CD14-positive monocyte (primary cell): Measurements from ENCODE around the gene RTN4R. TPM values are rescaled to one million over a fixed set of nuclear protein-coding genes. Genes with fewer than 3 reads are reported as not detected.
A peak's percentile ranks its signal among the peaks of the same experiment; 100 is the strongest.

Experiments
- DNase-seq, 3 donors: peaks; one replicate each; pipeline ENCODE4 v3.0.0-alpha.2; 2011 to 2022
- H2AFZ ChIP-seq: 2 replicates; pipeline ENCODE4 v1.6.0; 2012; ENCODE audit warnings: mild to moderate bottlenecking, low read depth, low read length, inconsistent platforms; ENCODE audit not compliant: insufficient read depth, poor library complexity, severe bottlenecking
- H3K27ac ChIP-seq, 2 donors: 1 replicate in 1 of 2; 2 replicates in 1 of 2; pipeline ENCODE4 v1.5.1; 2012 to 2013; ENCODE audit warnings: low read length in 2 of 2, control low read depth in 1 of 2, inconsistent platforms in 1 of 2, low read depth in 1 of 2, mild to moderate bottlenecking in 1 of 2
- H3K27me3 ChIP-seq, 2 donors: one replicate each; pipeline versions ENCODE4 v1.6.0 to v1.6.1; 2011 to 2013; ENCODE audit warnings: low read length in 2 of 2; ENCODE audit not compliant: control insufficient read depth in 2 of 2, insufficient read depth in 2 of 2
- H3K36me3 ChIP-seq, 2 donors: replicated peaks in 1 of 2; 1 replicate in 1 of 2; 2 replicates in 1 of 2; pipeline versions ENCODE4 v1.5.1 to v1.6.1; 2012 to 2013; ENCODE audit warnings: low read length in 2 of 2, control low read depth in 1 of 2, inconsistent platforms in 1 of 2, mild to moderate bottlenecking in 1 of 2; ENCODE audit not compliant: insufficient read depth in 2 of 2, control insufficient read depth in 1 of 2
- H3K4me1 ChIP-seq, 2 donors: 1 replicate in 1 of 2; 2 replicates in 1 of 2; pipeline versions ENCODE4 v1.5.1 to v1.6.1; 2012 to 2013; ENCODE audit warnings: low read length in 2 of 2, control low read depth in 1 of 2, inconsistent platforms in 1 of 2, mild to moderate bottlenecking in 1 of 2, moderate library complexity in 1 of 2; ENCODE audit not compliant: insufficient read depth in 2 of 2, control insufficient read depth in 1 of 2
- H3K4me2 ChIP-seq: replicated peaks from 2 replicates; pipeline ENCODE3; 2012; ENCODE audit warnings: low read length, moderate library complexity, mild to moderate bottlenecking; ENCODE audit not compliant: poor library complexity, severe bottlenecking; ENCODE audit errors: extremely low read depth
- H3K4me3 ChIP-seq, 3 experiments: fragments of 200-600 bp in 1 of 3; sonication (generic) in 1 of 3; replicated peaks in 1 of 3; 1 replicate in 2 of 3; 2 replicates in 1 of 3; pipeline ENCODE4 v1.5.1; 2011 to 2013; ENCODE audit warnings: low read length in 3 of 3, mild to moderate bottlenecking in 3 of 3, control low read depth in 2 of 3, low read depth in 2 of 3, inconsistent platforms in 1 of 3, moderate library complexity in 1 of 3
- H3K79me2 ChIP-seq: 2 replicates; pipeline ENCODE4 v1.6.0; 2012; ENCODE audit warnings: mild to moderate bottlenecking, control low read depth, inconsistent platforms, low read length, moderate library complexity; ENCODE audit not compliant: insufficient read depth
- H3K9ac ChIP-seq: 2 replicates; pipeline ENCODE4 v1.6.0; 2017; ENCODE audit warnings: low read length, mild to moderate bottlenecking; ENCODE audit not compliant: insufficient read depth, poor library complexity, severe bottlenecking
- H3K9me3 ChIP-seq, 2 donors: replicated peaks in 1 of 2; 1 replicate in 1 of 2; 2 replicates in 1 of 2; pipeline versions ENCODE4 v1.5.1 to v1.6.1; 2012 to 2013; ENCODE audit warnings: low read length in 2 of 2, control low read depth in 1 of 2; ENCODE audit not compliant: control insufficient read depth in 1 of 2, insufficient read depth in 1 of 2
- H4K20me1 ChIP-seq: 2 replicates; pipeline ENCODE4 v1.6.0; 2012; ENCODE audit warnings: mild to moderate bottlenecking, low read length, control low read depth, moderate library complexity; ENCODE audit not compliant: insufficient read depth
- H3K27ac Mint-ChIP-seq, 7 donors: one replicate each; pipeline ENCODE4 v1.8.0; 2020; ENCODE audit warnings: mild to moderate bottlenecking in 7 of 7, mixed read lengths in 7 of 7, moderate library complexity in 6 of 7, inconsistent platforms in 2 of 7
- H3K27me3 Mint-ChIP-seq, 3 donors: one replicate each; pipeline ENCODE4 v1.8.0; 2021 to 2022; ENCODE audit warnings: low read depth in 3 of 3, mild to moderate bottlenecking in 3 of 3, mixed read lengths in 3 of 3, moderate library complexity in 3 of 3, inconsistent platforms in 1 of 3
- H3K36me3 Mint-ChIP-seq, 2 donors: one replicate each; pipeline ENCODE4 v1.8.0; 2020; ENCODE audit warnings: mixed read lengths in 2 of 2, inconsistent platforms in 1 of 2, mild to moderate bottlenecking in 1 of 2
- H3K4me1 Mint-ChIP-seq: one replicate; pipeline ENCODE4 v1.8.0; 2020; ENCODE audit warnings: mild to moderate bottlenecking, mixed read lengths
- H3K4me3 Mint-ChIP-seq, 2 donors: one replicate each; pipeline ENCODE4 v1.8.0; 2020; ENCODE audit warnings: mild to moderate bottlenecking in 2 of 2, mixed read lengths in 2 of 2, moderate library complexity in 1 of 2
- H3K9me3 Mint-ChIP-seq, 7 donors: one replicate each; pipeline ENCODE4 v1.8.0; 2020 to 2022; ENCODE audit warnings: mixed read lengths in 7 of 7, mild to moderate bottlenecking in 6 of 7, moderate library complexity in 6 of 7, inconsistent platforms in 2 of 7
- CTCF ChIP-seq: fragments of 200-600 bp; IDR thresholded peaks from one replicate; pipeline ENCODE4 v1.8.0; 2022; ENCODE audit warnings: antibody characterized with exemption, mild to moderate bottlenecking
- WGBS: methylation state at CpG from one replicate; pipeline ENCODE4 v1.1.5; 2013; ENCODE audit warnings: missing lambda C conversion rate; ENCODE audit not compliant: insufficient coverage; 5-methylcytosine and 5-hydroxymethylcytosine counted together
- intact Hi-C, 2 donors: fragments of 100-400 bp; cut with micrococcal nuclease; formaldehyde crosslinking; loops; one replicate each; pipeline versions ENCODE4 v1.15.0 to v1.15.1; 2023
- polyA plus RNA-seq, 3 donors: library from polyadenylated mRNA; depleted of rRNA in 1 of 3; unstranded in 2 of 3; stranded (reverse) in 1 of 3; fragments of 300-500 nt in 2 of 3; fragments of >200 nt in 1 of 3; fragmentation: Illumina TruSeq in 2 of 3; gene quantifications; 1 replicate in 2 of 3; 2 replicates in 1 of 3; pipeline ENCODE4 v1.2.3, GENCODE V29; 2012 to 2021

Gene RTN4R
- polyA plus RNA-seq, 3 donors, result not detected

DNA sequence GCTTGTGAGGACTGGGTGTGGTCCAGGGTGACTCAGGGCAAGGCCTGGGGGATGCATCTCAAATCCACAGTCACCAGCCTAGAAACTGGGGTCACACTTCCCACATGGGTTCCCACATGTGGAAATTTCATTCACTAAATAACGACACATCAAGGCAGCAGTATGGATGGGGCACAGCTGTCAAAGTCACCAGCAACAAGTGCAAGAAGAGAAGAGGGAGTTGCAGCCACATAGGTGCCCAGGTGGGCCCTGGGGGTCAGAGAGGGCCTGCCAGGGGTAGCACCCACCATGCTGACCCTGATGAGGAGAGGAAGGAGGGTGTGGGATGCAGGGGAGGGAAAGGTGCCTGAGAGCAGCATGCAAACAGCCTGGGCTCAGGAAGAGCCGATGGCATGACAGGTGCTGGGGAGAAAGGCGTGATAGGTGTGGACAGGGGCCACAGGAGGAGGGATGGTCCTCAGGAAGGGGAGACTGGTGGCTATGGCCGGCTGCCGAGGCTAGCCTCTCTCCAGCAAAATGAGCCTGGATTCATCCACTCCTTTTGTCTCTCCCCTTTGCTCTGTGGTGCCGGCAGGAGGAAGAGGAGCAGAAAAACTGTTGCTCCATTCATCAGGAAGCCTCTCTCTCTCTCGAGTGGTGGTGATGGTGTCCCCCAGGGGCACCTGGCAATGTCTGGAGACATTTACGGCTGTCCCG, 29.4 kb upstream of the RTN4R start:
- H3K27ac ChIP-seq, result no peak overlapping the region
- H3K9ac ChIP-seq, result no peak overlapping the region
- H3K27ac Mint-ChIP-seq, result peak overlapping the region in 1 of 7 donors; percentile 5
- H3K36me3 ChIP-seq, result no peaks in the 10 kb centered on the region
- no peaks in the 10 kb centered on the region for H3K9me3 Mint-ChIP-seq
- DNase-seq, result no peak
- whole genome bisulfite sequencing, result 93% methylated on average over 3 of the region's 9 CpGs
- H3K9me3 ChIP-seq, result no peaks in the 10 kb centered on the region
- peaks cover 7 to 18% of the 10 kb centered on the region in 2 donors for H3K4me1 ChIP-seq
- peaks cover 2 to 13% of the 10 kb centered on the region in 2 donors for H3K27me3 ChIP-seq
- peaks cover 14 to 35% (median 25%) of the 10 kb centered on the region in 3 donors for H3K27me3 Mint-ChIP-seq
- no peak overlapping the region for H3K4me3 Mint-ChIP-seq
- no peak overlapping the region for H2AFZ ChIP-seq
- no peak for TF ChIP-seq CTCF
- H3K4me3 ChIP-seq, result no peak overlapping the region
- no peaks in the 10 kb centered on the region for H4K20me1 ChIP-seq
- H3K4me1 Mint-ChIP-seq, result peaks cover 6% of the 10 kb centered on the region
- H3K36me3 Mint-ChIP-seq, result no peaks in the 10 kb centered on the region
- intact Hi-C loops, result no loop called here
- no peaks in the 10 kb centered on the region for H3K79me2 ChIP-seq
- H3K4me2 ChIP-seq, result no peak overlapping the region

DNA sequence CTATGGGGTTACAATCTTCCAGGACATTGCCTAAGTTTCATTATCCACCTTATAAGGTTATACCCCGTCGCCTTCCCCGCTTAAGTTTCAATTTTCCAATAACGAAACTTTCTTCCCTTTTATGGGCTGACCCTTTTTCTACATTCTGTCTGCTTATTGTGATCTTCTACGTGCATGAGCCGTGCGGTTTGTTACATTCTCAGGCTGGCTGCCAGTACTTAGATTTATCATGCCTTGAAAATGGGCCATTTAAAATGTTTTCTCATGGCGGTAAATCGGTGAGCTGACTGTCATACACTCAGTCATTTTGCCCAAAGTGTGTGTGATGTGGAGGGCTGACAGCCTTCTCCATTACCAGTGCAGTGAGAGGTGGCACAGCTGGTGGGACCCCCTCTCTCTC, 28.5 kb upstream of the RTN4R start:
- no peak overlapping the region for H3K9ac ChIP-seq
- Mint-ChIP-seq H3K4me3 (no peak overlapping the region), H3K9me3 (no peaks in the 10 kb centered on the region), H3K4me1 (peaks cover 6% of the 10 kb centered on the region), H3K36me3 (no peaks in the 10 kb centered on the region), H3K27ac (no peak overlapping the region), H3K27me3 (peaks cover 11 to 28% (median 22%) of the 10 kb centered on the region in 3 donors)
- peaks cover 7 to 18% of the 10 kb centered on the region in 2 donors for H3K4me1 ChIP-seq
- no peaks in the 10 kb centered on the region for H3K36me3 ChIP-seq
- WGBS, result 92% methylated on average over 9 of the region's 9 CpGs
- H3K9me3 ChIP-seq, result no peaks in the 10 kb centered on the region
- no peaks in the 10 kb centered on the region for H4K20me1 ChIP-seq
- TF ChIP-seq CTCF, result no peak
- peaks cover 2 to 11% of the 10 kb centered on the region in 2 donors for H3K27me3 ChIP-seq
- H3K4me3 ChIP-seq, result no peak overlapping the region
- intact Hi-C loops, result no loop called here
- no peaks in the 10 kb centered on the region for H3K79me2 ChIP-seq
- DNase-seq, result no peak
- no peak overlapping the region for H3K27ac ChIP-seq
- H2AFZ ChIP-seq, result no peak overlapping the region
- H3K4me2 ChIP-seq, result no peak overlapping the region
